HG02884 (cell line): Measurements from ENCODE around the gene CDC42BPG.
"Not testable (repeated sequence)": the region's sequence is repeated elsewhere in the genome, so short reads cannot be mapped to it uniquely, and the experiment has no call there.

Experiments
- ATAC-seq: cut with Tn5 transposase; IDR thresholded peaks from one replicate; pipeline ENCODE4 v1.9.1; 2021; ENCODE audit warnings: mild to moderate bottlenecking, moderate library complexity; ENCODE audit not compliant: unreplicated experiment

The CDC42BPG gene

DNA sequence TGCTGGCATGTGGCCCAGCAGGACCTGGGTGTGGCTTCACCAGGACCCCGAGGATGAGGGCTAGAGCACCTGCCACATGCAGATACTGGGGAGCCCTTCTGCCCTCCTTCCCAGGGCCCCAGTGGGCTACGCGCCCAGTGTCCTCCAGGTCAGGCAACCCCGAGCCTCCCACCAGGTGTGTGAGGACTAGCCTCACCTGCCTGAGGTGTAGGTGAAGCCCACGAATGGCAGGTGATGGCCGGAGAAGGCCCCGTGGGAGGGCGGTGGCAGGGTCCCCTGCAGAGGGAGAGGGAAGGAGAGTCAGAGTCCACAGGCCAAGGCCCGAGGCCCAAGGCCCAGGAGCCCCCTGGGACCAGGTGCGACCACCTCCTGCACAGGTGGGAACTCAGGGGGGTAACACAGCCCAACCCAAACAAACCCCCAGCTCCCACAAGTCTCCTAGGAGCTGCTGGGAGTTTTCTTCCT lies 6.5 kb downstream of the CDC42BPG start:
- no peak for ATAC-seq

DNA sequence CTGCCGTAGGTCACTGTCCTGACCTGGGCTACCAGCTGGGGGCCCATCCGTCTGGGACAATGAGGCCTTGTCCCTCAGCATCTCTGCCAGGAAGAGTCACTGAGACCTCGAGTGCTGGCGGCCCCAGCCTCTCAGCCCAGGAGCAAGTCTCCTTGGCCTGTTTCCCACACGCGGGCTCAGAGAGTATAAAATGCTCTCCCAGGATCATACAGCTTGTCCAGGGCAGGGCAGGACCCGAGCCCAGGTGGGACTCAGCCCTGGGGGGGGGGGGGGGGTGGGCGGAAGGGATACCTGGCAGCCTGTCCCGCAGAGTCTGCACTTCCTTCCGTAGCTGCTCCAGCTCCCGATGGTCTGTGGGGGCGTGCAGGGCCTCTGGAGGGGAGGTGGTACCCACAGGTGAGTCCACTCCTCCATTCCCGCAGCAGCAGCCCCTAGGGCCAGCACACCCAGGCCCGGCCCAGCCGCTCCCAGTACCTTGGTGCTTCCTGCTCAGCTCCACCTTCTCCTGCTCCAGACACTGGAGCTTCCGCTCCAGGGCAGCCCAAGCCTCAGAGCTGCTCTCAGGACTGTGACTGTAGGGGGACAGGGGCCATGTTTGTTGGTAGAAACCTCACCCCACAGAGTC lies 7.9 kb downstream of the CDC42BPG start:
- ATAC-seq: no peak

DNA sequence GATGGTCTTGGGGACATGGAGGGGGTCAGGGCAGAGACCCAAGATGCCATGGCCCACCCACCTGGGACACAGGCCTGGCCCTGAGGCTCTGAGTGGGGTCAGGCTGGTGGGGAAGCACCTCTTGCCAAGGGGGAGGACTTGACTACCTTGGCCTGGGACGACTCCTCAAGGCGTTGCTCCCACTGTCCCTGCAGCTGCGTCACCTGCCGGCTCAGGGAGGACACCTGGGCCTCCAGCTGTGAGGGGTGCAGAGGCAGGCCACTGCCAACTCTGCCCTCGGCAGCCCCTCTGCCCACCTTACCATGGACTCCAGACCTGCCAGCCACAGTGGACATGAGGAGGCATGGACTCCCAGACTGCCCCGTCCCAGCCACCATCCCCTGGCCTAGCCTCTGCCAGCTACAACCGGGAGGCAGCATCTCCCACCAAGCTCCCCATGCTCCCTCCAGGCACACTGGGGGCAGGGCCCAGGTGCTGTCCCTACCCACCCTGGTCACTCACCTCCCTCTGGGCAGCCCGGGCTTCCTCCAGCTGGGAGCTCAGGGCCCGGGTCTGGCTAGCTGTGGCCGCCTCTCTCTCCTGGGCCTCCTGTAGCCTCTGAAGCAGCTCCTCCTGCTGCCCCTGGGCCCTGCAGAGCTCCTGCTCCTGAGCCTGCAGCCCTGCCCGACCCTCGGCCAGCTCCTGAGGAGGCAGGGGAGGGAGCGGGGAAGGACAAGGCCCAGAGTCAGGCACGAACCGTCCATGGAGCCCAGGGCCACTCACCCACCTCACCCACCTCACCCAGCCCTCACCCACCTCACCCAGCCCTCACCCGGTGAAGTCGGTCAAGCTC lies 8.6 kb downstream of the CDC42BPG start:
- ATAC-seq: no peak

DNA sequence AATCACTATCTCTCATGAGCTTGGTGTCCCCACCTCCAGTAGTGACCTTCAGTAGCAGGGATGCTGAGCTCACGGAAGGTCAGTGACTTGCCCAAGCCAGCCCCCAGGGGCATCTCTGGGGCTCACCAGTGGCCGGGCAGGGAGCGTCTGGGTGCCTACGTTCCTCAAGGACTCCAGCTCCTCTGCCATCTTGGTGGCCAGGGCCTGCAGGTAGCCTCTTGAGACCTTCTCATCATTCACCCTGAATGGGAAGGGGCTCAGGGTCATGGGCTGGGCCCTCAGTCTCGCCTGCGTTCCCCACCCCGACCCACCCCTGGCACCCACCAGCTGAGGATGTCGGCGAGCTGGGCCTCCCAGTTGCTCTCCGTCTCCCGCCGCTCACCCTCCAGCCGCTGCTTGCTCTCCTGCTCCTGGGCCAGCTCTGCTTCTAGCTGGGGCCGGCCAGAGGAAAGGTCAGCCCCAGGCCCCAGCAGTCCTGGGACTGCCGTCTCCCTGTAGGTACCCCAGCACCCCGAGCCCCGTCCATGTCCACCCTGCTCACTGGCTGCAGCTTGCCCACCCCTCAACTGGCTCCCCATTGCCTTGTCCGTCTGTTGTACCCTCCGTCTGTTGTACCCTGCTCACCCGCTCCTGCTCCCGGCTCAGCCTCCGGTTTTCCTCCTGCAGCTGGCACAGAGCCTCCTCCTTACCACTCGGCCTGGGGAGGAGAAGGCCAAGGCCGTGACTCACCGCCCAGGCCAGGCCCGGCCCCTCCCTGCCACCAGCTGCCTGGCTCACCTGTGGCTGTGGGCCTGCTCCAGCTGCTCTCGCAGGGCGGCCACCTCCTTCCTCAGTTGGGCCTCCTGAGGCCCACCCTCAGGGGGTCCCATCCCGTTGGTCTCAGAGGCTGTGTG lies 9.5 kb downstream of the CDC42BPG start:
- no peak for ATAC-seq

DNA sequence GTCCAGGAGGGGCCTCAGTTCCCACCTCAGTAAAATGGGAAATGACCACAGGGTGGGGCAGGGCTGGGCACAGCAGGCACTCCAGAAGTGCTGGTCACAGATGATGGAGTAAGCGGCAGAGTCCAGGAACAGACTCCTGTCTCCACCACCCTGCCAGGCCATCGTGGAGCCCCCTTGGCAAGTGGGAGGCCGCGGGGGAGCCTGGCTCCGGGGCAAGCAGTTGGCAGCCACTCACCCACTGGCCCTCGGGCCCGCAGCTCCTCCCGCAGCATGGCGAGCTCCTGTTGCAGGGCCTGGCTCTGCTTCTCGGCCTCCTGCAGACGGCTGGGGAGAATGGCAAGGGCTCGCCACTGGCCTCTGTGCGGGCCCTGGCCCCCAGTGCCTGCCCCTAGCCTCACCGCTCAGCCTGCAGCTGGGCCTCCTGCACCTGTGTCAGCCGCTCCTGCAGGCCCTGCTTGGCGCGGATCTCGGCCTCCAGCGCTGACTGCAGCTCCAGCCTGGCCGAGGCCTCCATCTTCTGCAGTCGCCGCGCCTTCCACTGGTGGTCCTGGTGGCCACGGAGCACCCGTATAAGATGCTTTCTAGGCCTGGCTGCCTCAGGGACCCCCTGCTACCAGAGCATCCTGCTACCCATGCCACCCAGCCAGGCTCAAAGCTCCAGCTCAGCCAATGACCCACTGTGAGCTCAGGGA lies 10.3 kb downstream of the CDC42BPG start:
- ATAC-seq: no peak

DNA sequence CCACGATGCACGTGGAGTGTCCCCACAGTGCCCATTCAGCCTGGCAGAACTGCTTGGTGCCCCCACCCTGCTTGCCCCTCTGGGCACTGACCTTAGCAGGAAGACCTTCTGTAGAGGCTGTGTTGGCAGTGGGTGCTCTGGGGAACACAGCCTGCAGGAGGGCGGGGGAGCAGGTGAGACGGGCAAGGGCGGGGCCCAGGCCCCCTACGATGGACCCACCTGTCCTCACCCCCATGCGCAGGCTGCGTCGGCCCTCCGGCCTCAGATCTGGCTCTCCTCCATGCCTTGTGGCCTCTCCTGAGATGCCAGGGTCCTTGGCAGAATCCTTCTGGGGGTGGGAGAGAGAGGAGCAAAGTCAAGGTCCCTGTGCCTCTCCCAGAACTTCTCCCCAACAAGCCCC lies 10.9 kb downstream of the CDC42BPG start:
- ATAC-seq: no peak

DNA sequence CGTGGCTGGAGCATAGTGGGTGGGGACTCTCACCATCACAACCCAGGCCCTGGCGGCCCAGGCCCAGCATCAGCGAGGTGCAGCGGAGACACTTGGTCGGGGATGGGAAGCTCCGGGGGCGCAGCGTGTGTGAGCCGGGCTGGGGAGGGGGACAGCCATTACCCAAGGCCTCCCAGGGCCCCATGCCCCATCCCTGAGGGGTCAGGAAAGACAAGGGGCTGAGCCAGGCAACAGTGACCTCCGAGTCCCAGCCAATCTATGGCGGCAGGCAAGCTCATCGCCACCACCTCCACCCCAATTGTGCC lies 11.3 kb downstream of the CDC42BPG start:
- no peak for ATAC-seq

DNA sequence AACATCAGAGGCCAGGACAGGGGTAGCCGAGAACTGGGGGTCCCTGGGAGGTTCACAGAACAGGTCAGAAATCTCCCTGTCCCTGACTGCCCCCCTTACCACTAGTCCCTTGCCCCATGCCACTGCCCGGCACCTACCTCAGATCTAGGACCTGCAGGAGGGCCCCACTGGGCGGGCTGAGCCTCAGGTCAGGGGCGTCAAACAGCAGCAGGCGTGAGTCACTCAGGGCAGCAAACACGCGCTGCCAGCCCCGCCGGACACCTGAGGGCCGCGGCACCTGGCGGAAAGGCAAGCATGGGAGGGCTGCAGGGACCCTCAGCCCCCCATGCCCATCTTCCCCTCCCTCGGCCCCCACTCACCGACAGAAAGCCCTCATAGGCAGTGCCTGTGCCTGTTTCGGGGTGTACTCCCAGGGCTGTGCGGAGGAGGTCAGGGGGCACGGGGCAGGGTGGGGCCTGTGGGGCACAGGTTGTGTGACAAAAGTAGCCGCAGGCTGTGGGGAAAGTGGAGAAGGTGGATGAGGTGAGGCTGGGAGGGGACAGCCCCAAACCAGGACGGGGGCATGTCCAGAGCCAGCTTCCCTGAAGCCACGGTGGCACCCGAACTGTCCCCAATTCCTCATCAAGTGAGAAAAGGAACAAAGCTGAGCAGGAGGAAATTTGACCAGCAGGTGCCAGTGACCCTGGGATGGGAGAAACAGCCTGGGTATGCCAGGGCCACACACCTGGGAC lies 11.8 kb downstream of the CDC42BPG start:
- ATAC-seq: no peak

DNA sequence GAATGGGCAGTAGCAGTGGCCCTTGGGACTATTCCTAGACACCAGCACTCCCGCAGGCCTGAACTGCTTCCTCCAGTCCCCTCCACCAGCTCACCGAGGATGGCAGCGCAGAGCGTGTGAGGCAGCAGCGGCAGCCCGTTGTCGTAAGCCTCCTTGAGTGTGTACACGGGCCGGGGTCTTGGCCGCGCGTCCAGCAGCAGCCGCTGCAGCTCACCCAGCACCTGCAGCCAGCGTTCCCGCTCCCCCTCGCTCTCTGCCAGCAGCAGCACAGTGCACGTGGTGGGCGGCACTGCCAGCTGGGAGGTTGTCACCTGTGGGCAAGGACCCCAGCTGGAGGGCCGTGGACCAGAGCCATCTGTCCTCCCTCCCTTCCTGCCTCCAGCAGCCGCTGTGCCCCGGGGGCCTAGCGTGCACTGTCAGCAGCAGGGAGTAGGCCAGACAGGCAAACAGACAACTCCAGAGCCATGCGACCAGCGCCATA lies 13.0 kb downstream of the CDC42BPG start:
- ATAC-seq: no peak

DNA sequence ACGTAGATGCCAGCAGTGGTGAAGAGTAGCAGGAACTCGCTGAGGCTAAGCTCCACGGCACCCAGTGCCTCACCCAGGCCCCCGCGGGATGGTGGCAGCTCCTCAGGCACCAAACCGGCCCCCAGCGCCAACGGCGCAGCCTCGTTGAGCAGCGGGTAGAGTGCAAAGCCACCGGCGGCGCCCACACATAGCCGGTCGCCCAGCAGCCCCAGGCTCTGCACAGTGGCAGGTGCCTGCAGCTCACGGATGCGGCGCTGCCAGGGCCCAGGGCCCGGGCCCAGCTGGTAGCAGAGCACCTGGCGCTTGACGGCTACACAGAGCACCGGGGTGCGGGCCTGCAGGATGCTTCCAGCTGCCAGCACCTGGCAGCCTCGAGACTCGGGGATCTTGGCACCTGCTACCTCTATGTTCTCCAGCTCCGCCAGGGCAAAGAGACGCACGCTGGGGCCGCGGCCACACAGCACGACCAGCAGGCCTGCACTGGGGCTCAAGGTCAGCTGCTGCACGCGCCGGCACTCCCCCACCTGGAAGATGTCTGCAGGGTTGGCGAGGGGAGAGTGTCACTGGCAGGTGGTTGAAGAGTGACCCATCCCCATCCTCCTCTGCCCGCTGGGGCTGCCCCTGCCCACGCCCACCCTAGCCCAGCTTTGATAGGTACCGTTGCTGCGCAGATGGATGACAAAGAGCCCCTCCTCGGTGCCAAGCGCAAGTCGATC lies 14.8 kb downstream of the CDC42BPG start:
- no peak for ATAC-seq

DNA sequence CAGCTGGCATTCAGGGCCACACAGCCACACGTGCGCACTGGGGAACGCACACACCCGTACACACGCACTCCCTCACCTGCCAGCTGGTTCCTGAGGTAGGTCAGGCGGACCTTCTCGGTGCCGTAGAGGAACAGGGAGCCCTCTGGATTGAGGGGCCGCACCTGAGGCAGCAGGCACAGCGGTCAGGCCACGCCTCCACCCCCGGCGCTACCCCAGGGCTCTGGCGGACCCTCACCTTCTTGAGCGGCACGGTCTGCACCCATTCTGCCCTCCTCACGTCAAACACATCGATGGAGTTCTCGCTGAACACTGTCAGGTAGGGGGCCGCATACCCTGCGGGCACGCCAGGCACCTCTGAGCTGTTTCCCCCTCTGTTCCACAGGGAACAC lies 17.0 kb downstream of the CDC42BPG start:
- ATAC-seq: no peak

DNA sequence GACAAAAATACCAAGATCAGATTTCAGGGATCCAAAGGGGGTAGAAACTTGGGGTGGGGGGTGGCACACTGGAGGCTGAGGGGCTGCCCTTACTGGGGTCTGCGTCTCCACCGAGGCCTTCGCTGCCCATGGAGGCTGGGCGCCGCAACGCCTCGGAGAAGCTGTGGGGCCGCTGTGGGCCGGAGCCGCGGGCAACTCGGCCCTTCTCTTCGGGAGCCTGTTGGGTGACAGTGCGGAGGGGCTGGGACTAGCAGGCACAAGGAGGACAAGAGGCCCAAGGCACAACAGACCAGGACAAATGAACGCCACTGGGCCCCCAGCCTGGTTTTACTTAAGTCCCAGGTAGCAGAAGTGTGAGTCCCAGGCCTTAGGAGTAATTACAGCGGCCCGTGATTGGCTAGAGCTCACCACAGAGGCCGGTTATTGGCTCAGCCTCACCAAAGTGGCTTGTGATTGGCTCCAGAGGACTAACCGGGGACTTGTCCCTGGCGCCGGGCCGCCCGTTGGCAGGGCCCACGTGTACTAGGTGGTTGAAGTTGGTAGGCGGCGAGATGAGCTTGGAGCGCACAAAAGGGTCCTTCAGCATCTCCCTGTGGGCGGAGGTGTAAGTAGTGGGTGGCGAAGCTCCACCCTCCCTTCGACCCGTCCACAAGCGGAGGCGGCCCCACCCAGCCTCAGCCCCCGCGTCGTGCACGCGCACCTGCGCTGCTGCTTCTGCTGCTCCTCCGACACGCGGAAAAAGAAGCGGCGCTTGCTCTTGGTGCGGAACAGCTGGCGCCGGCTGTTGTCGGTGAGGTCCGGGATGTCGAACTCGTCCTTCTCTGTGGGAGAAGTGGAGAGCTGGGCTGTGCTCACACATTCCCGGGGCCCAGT lies 17.6 kb downstream of the CDC42BPG start:
- no peak for ATAC-seq

DNA sequence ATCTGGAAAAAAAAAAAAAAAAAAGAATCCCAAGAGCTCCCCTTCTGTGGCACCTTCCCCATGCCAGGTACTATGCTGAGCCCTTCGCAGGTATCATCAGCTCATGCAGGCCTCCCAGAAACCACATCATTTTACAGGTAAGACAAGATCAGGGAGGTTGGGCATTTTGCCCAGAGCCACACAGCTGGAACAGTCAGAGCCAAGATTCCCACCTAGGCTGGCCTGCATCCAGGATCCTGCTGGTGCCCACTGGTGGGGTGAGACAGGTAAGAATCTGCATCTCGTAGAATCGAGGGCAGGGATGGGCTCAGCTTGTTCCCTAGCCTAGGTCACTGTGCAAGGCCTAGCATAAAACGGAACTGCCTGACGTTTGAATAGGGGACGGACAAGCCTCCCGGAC lies 18.4 kb downstream of the CDC42BPG start:
- no peak for ATAC-seq

DNA sequence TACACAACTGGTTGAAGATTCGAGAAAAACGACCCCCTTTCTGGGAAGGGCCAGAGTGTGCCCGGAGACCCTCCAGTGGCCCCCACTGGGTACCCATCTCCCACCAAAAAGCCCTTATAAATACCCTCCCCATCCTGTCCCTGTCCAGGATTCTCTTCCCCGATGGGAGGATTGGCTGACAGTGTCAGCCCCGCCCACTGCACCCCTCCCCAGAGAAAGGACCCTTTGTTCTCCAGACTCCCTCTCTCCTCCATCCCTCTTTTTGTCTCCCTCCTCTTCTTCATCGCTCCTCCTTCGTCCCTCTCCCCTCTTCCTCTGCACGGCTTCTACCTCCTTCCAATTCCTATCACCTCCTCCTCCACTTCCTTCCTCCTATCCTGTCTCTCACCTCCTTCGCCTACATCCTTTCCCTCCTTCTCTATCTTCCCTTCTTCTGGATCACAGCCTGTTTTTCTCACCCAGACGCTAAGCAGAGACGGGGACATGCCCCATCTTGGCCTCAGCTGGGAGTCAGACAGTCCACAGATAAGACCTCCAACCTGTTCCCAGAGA lies 20.8 kb downstream of the CDC42BPG start:
- no peak for ATAC-seq

DNA sequence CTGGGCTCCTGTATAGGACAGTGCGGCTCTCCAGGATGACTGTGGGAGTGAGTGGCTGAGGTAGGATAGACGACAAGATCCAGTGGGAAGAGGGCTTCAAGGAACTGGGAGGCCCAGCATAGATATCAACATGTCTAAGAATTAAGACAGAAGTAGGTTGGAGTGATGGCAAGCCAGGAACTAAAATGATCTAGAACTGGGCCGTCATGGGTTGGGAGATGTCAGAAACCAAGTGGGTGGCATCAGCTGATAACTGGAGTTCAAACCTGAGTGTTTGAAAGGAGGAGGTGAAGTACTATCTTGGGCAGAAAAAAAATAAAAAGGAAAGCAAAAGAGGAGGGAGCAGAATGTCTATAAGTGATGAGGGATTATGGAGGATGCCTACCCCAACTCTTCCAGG lies 27.0 kb downstream of the CDC42BPG start:
- ATAC-seq: no peak

DNA sequence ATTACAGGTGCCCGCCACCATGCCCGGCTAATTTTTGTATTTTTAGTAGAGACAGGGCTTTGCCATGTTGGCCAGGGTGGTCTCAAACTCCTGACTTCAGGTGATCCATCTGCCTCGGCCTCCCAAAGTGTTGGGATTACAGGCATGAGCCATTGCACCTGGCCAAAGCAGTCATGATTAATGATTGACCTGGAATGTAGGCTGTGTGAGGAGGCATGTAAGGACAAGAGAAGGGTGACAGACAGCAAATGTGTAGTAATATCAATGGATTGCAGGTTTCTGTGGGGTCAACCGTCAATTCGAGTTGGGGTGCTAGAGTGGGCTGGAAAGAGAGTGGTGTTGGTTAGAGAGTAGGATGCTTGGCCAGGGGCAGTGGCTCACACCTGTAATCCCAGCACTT lies 29.0 kb downstream of the CDC42BPG start:
- not testable (repeated sequence) for ATAC-seq

DNA sequence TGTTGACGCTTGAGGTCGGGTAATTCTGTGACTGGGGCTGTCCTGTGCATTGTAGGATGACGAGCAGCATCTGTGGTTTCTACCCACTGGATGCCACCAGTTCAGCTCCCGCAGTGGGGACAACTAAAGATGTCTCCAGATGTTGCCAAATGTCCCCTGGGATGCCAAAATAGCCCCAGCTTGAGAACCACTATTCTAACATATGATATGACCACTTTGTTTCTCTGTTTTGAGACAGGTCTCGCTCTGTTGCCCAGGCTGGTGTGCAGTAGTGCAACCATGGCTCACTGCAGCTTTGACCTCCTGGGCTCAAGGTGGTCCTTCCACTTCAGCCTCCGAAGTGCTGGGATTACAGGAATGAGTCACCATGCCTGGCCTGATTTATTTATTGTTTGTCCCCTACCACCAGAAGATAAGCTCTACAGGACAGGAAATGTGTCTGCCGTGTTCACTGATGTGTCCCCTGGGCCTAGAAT lies 29.7 kb downstream of the CDC42BPG start:
- peak; percentile 46 for ATAC-seq

DNA sequence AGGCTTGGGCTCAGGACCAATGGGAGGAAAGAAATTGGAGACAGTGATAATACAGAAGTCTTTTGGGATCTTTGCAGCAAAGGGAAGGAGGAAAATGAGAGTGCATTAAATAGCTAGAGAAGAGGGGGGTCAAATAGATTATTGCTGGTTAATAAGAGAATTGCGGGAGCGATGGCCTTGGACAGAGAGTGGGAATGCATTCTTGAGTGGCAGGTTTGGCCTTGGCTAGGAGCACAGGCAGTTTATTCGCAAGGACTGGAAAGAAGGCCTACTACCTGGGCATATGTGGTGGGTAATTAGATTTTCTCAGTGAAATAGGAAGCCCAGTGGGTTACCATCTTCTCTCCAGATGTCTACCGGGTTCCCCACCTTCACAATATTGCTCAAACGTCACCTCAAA lies 30.6 kb downstream of the CDC42BPG start:
- ATAC-seq: no peak
